HG03520 (cell line): ENCODE data around the gene A2M.

Experiments
- ATAC-seq: cut with Tn5 transposase; IDR thresholded peaks from one replicate; pipeline ENCODE4 v1.9.1; 2021; ENCODE audit warnings: mild to moderate bottlenecking, moderate library complexity; ENCODE audit not compliant: unreplicated experiment

A2M gene

GRCh38 chr12:9122091-9122609, 6.4 kb upstream of the A2M start:
- ATAC-seq: no peak

- no peak for ATAC-seq
Measured at GRCh38 chr12:9120487-9121184, 4.9 kb upstream of the A2M start.

GRCh38 chr12:9118158-9118557, 2.4 kb upstream of the A2M start:
- no peak for ATAC-seq

GRCh38 chr12:9114946-9115345, 773 bp downstream of the A2M start:
- ATAC-seq: no peak

- no peak for ATAC-seq
Measured at GRCh38 chr12:9113987-9114309, 1.8 kb downstream of the A2M start.

GRCh38 chr12:9113296-9113986, 2.3 kb downstream of the A2M start:
- no peak for ATAC-seq

GRCh38 chr12:9112076-9112853, 3.5 kb downstream of the A2M start:
- no peak for ATAC-seq

- ATAC-seq: no peak
Measured at GRCh38 chr12:9111525-9111924, 4.2 kb downstream of the A2M start.

GRCh38 chr12:9109737-9110491, 5.8 kb downstream of the A2M start:
- no peak for ATAC-seq

GRCh38 chr12:9109213-9109522, 6.6 kb downstream of the A2M start:
- no peak for ATAC-seq

GRCh38 chr12:9108504-9109212, 7.1 kb downstream of the A2M start:
- ATAC-seq: no peak

GRCh38 chr12:9107542-9107873, 8.2 kb downstream of the A2M start:
- ATAC-seq: no peak

GRCh38 chr12:9106610-9107541, 8.8 kb downstream of the A2M start:
- ATAC-seq: no peak

GRCh38 chr12:9106067-9106466, 9.7 kb downstream of the A2M start:
- no peak for ATAC-seq

- ATAC-seq: no peak
Measured at GRCh38 chr12:9104767-9105423, 10.8 kb downstream of the A2M start.

GRCh38 chr12:9104087-9104486, 11.6 kb downstream of the A2M start:
- no peak for ATAC-seq

- ATAC-seq: no peak
Measured at GRCh38 chr12:9103050-9103849, 12.5 kb downstream of the A2M start.

GRCh38 chr12:9101018-9101687, 14.6 kb downstream of the A2M start:
- ATAC-seq: no peak
